SK-N-SH treated with all-trans-retinoic acid at 6 μM for 48 hours (cell line): ENCODE results near the gene CELA3A.

Experiments used
- CREB5 ChIP-seq: fragments of 250-450 bp; sonication (Bioruptor Pico); IDR thresholded peaks from 2 replicates; pipeline ENCODE4 v1.5.1; 2020; ENCODE audit warnings: low read depth, mild to moderate bottlenecking, moderate library complexity
- CSDC2 ChIP-seq: fragments of 250-450 bp; sonication (Bioruptor Pico); IDR thresholded peaks from 2 replicates; pipeline ENCODE4 v1.5.0; 2020; ENCODE audit warnings: mild to moderate bottlenecking, moderate library complexity
- ESRRG ChIP-seq: fragments of 250-450 bp; sonication (Bioruptor Pico); IDR thresholded peaks from 2 replicates; pipeline ENCODE4 v1.6.1; 2021; ENCODE audit warnings: mild to moderate bottlenecking
- ISL1 ChIP-seq: fragments of 250-450 bp; sonication (Bioruptor Pico); IDR thresholded peaks from 2 replicates; pipeline ENCODE4 v2.1.2; 2022; ENCODE audit warnings: mild to moderate bottlenecking, moderate library complexity
- PATZ1 ChIP-seq: fragments of 250-450 bp; sonication (Bioruptor Pico); IDR thresholded peaks from 2 replicates; pipeline ENCODE4 v1.8.0; 2020; ENCODE audit warnings: mild to moderate bottlenecking, moderate library complexity, borderline replicate concordance
- TSHZ2 ChIP-seq: fragments of 250-450 bp; sonication (Bioruptor Pico); IDR thresholded peaks from 2 replicates; pipeline ENCODE4 v1.5.0; 2020; ENCODE audit warnings: mild to moderate bottlenecking, moderate library complexity
- ZFP3 ChIP-seq: fragments of 250-450 bp; sonication (Bioruptor Pico); IDR thresholded peaks from 2 replicates; pipeline ENCODE4 v1.5.0; 2020; ENCODE audit warnings: mild to moderate bottlenecking, moderate library complexity
- ZNF70 ChIP-seq: fragments of 450-650 bp; formaldehyde crosslinking; IDR thresholded peaks from 2 replicates; pipeline ENCODE4 v1.5.0; 2020; ENCODE audit warnings: mild to moderate bottlenecking, moderate library complexity
- ZNF8 ChIP-seq: fragments of 450-650 bp; formaldehyde crosslinking; IDR thresholded peaks from 2 replicates; pipeline ENCODE4 v1.5.0; 2020; ENCODE audit warnings: mild to moderate bottlenecking, moderate library complexity

GRCh38 chr1:22030473-22030872 is 29.0 kb downstream of the CELA3A start:
- TF ChIP-seq TSHZ2 = no peak
- no peak for TF ChIP-seq CSDC2 (CRISPR knock-in tag)
- TF ChIP-seq ZNF8 = no peak
- TF ChIP-seq ESRRG (CRISPR knock-in tag) = no peak
- TF ChIP-seq ZFP3 (CRISPR knock-in tag) = no peak
- TF ChIP-seq ZNF70 (CRISPR knock-in tag) = no peak
- TF ChIP-seq ISL1 (CRISPR knock-in tag) = no peak
- no peak for TF ChIP-seq CREB5 (CRISPR knock-in tag)
- TF ChIP-seq PATZ1 (CRISPR knock-in tag) = no peak
